ENCODE data around the gene MLLT10. TPM values are rescaled to one million over a fixed set of nuclear protein-coding genes. Genes with fewer than 3 reads are reported as not detected.

MLLT10 gene
- total RNA-seq, 2 donors from 2014 or later, result 31.5 to 34.0 TPM

DNA sequence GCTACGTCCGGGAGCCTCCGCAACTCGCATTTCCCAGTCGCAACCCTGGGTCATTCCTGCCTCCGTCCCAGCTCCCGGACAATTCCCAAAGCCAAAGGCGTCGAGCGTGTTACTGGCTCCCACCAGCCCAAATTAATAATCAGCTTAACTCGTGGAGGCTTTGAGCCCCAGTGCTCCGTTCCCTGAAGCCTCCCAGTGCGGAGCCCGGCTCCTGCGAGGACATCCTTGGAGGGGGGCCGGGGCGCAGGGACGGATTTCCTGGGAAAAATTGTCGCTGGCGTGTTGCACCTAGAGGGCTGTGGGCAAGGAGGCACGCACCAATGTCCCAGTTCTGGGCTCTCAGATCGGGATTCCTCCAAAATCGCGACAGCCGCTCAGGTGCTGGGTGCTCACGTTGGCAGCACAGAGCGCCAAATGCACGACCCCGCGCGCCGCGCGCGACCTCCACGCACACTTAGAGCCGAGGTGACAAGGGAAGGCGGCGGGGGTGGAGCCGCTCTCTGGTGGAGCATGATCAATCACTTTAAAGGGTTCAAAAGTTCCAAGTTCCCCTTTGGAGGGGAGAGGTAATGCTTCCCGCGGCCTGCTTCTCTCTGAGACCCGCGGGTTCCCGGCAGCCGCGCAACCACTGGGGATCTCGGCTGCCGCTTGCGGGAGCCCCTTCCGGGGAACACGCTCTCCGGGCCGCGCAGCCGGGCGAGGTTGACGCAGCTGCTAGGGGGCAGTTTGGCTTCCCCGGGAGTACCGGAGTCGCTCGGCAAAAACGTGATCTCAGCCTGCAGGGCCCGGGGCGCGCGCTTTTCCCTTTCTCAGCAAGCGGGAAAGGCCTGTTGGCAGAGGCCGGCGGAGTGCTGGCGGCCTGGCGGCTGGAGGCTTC, 34.1 kb upstream of the MLLT10 start:
- intact Hi-C loops (cut with DNase I), result loop anchor here (10.0 kb wide), 3 partner anchors 225 to 425 kb away; no protein-coding TSS in a partner anchor
- no peak for DNase-seq (ENCODE audit: low spot score)

GRCh38 chr10:21500578-21500910, 33.5 kb upstream of the MLLT10 start:
- DNase-seq (ENCODE audit: low spot score), result no peak
- intact Hi-C loops (cut with DNase I), result no loop called here

GRCh38 chr10:21501091-21501490, 32.9 kb upstream of the MLLT10 start:
- DNase-seq (ENCODE audit: low spot score), result no peak
- intact Hi-C loops (cut with DNase I), result no loop called here

GRCh38 chr10:21501731-21502347, 32.2 kb upstream of the MLLT10 start:
- intact Hi-C loops (cut with DNase I), result no loop called here
- no peak for DNase-seq (ENCODE audit: low spot score)

DNA sequence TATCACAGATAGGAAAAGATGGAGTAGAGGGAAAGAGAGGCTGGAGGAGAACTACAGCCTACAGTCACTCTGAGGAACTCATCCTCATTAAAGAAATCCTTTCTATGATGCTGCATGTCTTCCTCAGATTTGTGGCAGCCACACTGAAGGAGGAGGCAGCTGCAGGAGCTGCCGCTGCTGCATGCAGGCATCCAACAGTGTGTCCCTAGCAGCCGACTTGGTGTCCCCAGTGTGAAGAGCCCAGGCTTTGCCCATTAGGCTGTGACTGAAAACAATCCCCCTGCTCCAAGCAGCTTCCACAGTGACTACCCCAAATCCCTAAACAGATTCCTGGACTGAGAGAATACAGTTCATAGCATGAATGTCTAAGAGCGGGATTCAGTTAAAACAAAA, 31.7 kb upstream of the MLLT10 start:
- intact Hi-C loops (cut with DNase I), result no loop called here
- no peak for DNase-seq (ENCODE audit: low spot score)

GRCh38 chr10:21503542-21503941, 30.5 kb upstream of the MLLT10 start:
- intact Hi-C loops (cut with DNase I), result no loop called here
- DNase-seq (ENCODE audit: low spot score), result no peak

DNA sequence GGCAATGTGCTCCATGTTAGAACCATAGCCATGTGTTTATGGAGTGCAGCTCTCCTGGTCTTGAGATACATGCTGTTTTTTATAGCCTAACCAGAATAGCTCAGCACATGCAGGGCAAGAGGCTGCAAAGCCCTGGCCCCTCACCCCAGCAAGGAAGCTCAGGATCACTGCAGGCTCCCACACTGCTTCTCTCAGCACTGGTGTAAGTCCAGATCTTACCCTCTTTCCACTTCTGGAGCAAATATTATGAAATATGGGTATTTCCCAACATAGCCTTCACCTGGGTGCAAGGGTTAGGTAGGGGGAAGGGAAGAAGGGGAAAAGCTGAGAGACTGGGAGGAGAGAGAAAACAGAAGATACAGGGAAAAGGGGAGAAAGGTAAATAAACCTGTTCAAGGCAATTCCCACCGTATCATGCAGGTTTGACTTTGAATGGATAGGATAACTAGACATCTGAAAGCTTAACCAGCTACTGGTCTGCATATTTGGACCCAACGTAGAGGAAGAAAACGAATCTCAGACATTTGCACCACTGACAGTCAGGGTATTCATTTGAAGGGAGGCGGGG, 28.2 kb upstream of the MLLT10 start:
- intact Hi-C loops (cut with DNase I), result no loop called here
- DNase-seq (ENCODE audit: low spot score), result no peak

- intact Hi-C loops (cut with DNase I), result no loop called here
- no peak for DNase-seq (ENCODE audit: low spot score)
Measured at GRCh38 chr10:21506351-21506750, 27.7 kb upstream of the MLLT10 start.

DNA sequence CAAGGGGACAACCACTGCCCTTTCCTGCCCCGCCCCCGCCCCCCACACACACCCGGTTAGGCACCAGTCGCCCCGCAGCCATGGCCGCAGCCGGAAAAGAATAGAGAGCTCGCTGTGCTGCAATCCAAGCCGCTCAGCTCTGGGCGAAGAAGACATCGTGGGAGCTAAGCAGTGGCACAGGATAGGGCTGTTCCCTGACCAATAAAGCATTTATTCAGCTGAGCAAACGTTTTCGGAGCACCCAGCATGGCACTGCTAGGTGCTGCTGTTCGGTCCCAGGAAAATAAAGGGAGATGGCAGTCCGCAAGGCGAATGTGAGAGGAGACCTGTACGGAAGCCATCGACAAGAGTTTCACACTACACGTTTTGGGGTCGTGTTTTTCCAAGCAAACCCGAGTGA, 26.9 kb upstream of the MLLT10 start:
- intact Hi-C loops (cut with DNase I), result no loop called here
- no peak for DNase-seq (ENCODE audit: low spot score)

DNA sequence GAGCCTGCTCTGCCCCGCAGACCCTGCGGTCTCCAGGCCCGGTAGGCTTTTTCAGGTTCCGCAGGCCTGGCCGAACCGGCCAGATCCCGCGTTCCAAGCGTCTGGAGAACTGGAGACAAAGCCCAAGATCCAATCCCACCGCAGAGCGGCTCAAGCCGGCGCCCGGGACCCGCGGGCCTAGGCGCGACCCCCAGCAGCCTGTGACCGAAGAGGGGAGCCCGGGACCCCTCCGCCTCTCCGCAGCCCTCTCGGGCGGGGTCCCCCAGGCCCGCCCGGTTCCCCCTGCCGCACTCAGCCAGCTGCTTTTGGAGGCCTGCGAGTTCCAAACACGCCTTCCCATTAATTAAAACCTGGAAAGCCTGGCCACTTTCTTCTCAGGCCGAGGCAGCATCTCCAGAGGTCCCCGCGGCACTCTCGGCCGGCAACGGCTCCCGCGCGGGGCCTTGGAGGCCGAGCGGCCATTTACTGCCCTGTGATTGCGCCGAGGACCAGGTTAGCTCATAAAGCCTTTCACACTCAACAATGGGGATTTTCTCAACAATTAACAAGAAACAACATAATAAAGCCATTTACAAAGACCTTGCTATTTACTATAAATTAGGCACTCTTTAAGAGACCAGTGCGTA, 25.2 kb upstream of the MLLT10 start:
- intact Hi-C loops (cut with DNase I), result no loop called here

DNA sequence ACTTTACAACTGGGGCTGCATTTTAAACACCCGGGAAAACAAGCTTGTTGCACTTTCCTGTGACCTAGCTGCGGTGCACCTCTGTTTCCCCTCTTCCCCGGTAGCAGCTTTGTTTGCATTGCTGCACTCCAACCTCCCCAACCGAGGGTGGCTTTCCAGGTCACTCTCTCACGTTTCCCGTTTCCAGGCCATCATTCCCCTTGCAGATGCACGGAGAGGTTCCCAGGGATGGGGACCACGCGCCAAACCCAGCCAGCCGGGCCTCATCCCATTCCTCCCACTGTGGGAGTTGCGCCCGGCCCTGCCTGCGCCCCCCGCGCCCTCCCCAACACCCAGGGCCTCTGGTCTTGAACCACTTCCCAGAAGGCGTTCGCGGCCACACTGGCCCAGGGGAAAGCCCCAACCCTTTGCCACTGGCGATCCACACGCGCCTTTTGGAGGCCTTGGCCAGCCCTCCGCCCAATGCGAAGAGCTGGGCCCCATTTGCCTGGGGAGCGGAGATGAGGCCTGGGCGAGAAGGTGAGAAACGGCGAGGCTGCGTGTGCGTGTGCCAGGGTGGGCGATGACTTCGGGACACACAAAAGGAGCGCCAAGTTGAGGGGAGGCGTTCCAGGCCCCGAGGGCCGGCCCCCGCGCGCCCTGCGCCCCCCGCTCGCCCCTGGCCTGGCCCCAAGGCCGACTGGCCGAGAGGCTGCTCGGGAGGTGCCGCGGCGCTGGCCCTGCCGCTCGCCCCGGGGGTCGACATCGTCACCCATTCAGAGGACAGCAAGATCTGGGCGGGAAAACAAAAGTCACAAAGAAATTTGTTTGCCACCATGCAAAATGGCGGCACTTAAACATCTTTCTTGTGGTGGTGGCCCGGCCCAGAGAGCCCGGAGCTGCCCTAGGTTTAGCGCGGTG, 24.4 kb upstream of the MLLT10 start:
- DNase-seq (ENCODE audit: low spot score), result no peak
- intact Hi-C loops (cut with DNase I), result no loop called here

More for the DNA sequence above, 25.2 kb upstream of the MLLT10 start:
- DNase-seq (ENCODE audit: low spot score), result no peak

- intact Hi-C loops (cut with DNase I), result no loop called here
Measured at GRCh38 chr10:21510241-21511094, 23.6 kb upstream of the MLLT10 start.

DNA sequence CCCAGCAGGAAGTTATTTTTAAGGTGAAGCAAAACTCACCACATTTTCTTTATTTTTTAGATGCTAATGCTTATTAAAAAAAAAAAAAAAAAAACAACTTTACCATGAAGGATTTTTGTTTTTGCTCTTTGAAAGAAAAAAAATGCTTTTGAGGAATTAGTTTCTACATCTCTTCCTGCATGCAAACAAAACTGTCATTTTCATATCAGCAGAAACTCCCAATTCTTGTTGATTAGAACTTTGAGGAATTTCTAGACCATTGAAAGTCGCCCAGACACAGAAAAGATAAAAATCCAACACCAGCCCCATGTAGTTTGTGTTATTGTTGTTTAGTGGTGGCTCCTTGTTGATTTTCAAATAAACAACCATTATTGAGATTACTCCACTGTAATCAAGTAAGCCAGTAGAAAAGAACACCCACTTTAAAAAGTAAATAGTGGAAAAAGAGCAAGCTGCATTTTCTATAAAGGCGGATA, 22.9 kb upstream of the MLLT10 start:
- intact Hi-C loops (cut with DNase I), result no loop called here
- no peak for DNase-seq (ENCODE audit: low spot score)

More at GRCh38 chr10:21510241-21511094, 23.6 kb upstream of the MLLT10 start:
- no peak for DNase-seq (ENCODE audit: low spot score)

- intact Hi-C loops (cut with DNase I), result no loop called here
- no peak for DNase-seq (ENCODE audit: low spot score)
Measured at GRCh38 chr10:21511946-21512572, 22.0 kb upstream of the MLLT10 start.

GRCh38 chr10:21512573-21513404, 21.2 kb upstream of the MLLT10 start:
- DNase-seq (ENCODE audit: low spot score), result no peak
- intact Hi-C loops (cut with DNase I), result no loop called here

DNA sequence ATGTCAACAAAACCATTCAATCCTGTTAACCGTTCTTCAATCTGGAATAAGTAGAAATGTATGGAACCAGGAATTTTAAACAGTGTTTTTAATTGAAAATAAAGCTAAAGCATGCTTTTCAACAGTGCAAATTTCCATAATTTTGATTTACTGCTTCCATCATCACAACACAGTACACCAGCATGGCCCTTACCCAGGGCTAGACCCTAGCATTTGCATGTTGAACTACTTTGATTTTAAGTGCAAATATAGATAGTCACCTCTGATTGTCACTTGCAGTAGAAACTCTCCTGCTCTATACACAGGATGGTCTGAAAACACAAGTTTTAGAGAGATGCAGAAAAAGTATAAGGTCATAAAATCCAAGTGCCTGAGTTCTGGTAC, 20.6 kb upstream of the MLLT10 start:
- intact Hi-C loops (cut with DNase I), result no loop called here

More for the DNA sequence above, 20.6 kb upstream of the MLLT10 start:
- no peak for DNase-seq (ENCODE audit: low spot score)

All from posterior vena cava (tissue), 2 donors.